Measurements from ENCODE around the gene PIGU. TPM values are rescaled to one million over a fixed set of nuclear protein-coding genes. Genes with fewer than 3 reads are reported as not detected.

Gene PIGU
- total and polyA plus RNA-seq, 2 of the 13 experiments (the other 11 are each of a cell fraction or from before 2014, with no cell fraction given): 45.5 to 231 TPM

GRCh38 chr20:34549929-34550305, 127.0 kb downstream of the PIGU start (continued):
- no peak for TF ChIP-seq ZNF652 (CRISPR knock-in tag; IDR thresholded peaks at IDR 0.05; ENCODE audit: borderline replicate concordance, low read depth)
- TF ChIP-seq, protein P1, sequence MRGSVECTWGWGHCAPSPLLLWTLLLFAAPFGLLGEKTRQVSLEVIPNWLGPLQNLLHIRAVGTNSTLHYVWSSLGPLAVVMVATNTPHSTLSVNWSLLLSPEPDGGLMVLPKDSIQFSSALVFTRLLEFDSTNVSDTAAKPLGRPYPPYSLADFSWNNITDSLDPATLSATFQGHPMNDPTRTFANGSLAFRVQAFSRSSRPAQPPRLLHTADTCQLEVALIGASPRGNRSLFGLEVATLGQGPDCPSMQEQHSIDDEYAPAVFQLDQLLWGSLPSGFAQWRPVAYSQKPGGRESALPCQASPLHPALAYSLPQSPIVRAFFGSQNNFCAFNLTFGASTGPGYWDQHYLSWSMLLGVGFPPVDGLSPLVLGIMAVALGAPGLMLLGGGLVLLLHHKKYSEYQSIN (CRISPR knock-in tag; IDR thresholded peaks at IDR 0.05; ENCODE audit: borderline replicate concordance): no peak
- no peak for TF ChIP-seq CREBL2 (CRISPR knock-in tag; IDR thresholded peaks at IDR 0.05; ENCODE audit: borderline replicate concordance)
- no peak for TF ChIP-seq SCMH1 (CRISPR knock-in tag; IDR thresholded peaks at IDR 0.05; ENCODE audit: borderline replicate concordance)
- no peak for TF ChIP-seq PCBP2 (optimal IDR thresholded peaks at IDR 0.05; ENCODE audit: low read depth, low read length, poor library complexity, severe bottlenecking)
- no peak for TF ChIP-seq ZKSCAN5 (CRISPR knock-in tag; IDR thresholded peaks at IDR 0.05)
- no peak for TF ChIP-seq DMAP1 (CRISPR knock-in tag; IDR thresholded peaks at IDR 0.05)
- TF ChIP-seq ELF4 (CRISPR knock-in tag; IDR thresholded peaks at IDR 0.05; ENCODE audit: borderline replicate concordance): no peak
- no peak for TF ChIP-seq ZNF556 (CRISPR knock-in tag; IDR thresholded peaks at IDR 0.05; ENCODE audit: borderline replicate concordance)
- no peak for TF ChIP-seq ZKSCAN1 (IDR thresholded peaks at IDR 0.05; ENCODE audit: low read length)
- no peak for TF ChIP-seq MATR3 (CRISPR knock-in tag; IDR thresholded peaks at IDR 0.05)
- peak; percentile 32; the same call in 1 of the 2 replicates for TF ChIP-seq MTA1 (CRISPR knock-in tag; IDR thresholded peaks at IDR 0.05; ENCODE audit: borderline replicate concordance)
- TF ChIP-seq SRY (CRISPR knock-in tag; IDR thresholded peaks at IDR 0.05): no peak
- no peak for TF ChIP-seq RARA (CRISPR knock-in tag; IDR thresholded peaks at IDR 0.05)
- no peak for TF ChIP-seq ZNF713 (CRISPR knock-in tag; IDR thresholded peaks at IDR 0.05)
- no peak for TF ChIP-seq ZMYM4 (CRISPR knock-in tag; IDR thresholded peaks at IDR 0.05)
- no peak for TF ChIP-seq ZNF20 (CRISPR knock-in tag; IDR thresholded peaks at IDR 0.05)
- TF ChIP-seq YEATS2 (CRISPR knock-in tag; IDR thresholded peaks at IDR 0.05; ENCODE audit: borderline replicate concordance): no peak
- TF ChIP-seq NR2F2 (IDR thresholded peaks at IDR 0.05; ENCODE audit: borderline replicate concordance, low read depth): no peak
- TF ChIP-seq ZNF691 (CRISPR knock-in tag; IDR thresholded peaks at IDR 0.05; ENCODE audit: borderline replicate concordance, low read depth): no peak; the same call in 1 of the 2 replicates
- 0 out of 2 replicates have a peak, but pooled peaks have one; percentile 23 for TF ChIP-seq ZFY (CRISPR knock-in tag; IDR thresholded peaks at IDR 0.05)
- TF ChIP-seq EHMT2 (IDR thresholded peaks at IDR 0.05; ENCODE audit: borderline replicate concordance, low read depth, low read length): no peak
- no peak for TF ChIP-seq SOX5 (CRISPR knock-in tag; IDR thresholded peaks at IDR 0.05; ENCODE audit: borderline replicate concordance)
- no peak for TF ChIP-seq MXD1 (CRISPR knock-in tag; IDR thresholded peaks at IDR 0.05)
- no peak for TF ChIP-seq ARNTL (CRISPR knock-in tag; IDR thresholded peaks at IDR 0.05)
- TF ChIP-seq NFYB (CRISPR knock-in tag; IDR thresholded peaks at IDR 0.05): no peak
- TF ChIP-seq, protein P2, sequence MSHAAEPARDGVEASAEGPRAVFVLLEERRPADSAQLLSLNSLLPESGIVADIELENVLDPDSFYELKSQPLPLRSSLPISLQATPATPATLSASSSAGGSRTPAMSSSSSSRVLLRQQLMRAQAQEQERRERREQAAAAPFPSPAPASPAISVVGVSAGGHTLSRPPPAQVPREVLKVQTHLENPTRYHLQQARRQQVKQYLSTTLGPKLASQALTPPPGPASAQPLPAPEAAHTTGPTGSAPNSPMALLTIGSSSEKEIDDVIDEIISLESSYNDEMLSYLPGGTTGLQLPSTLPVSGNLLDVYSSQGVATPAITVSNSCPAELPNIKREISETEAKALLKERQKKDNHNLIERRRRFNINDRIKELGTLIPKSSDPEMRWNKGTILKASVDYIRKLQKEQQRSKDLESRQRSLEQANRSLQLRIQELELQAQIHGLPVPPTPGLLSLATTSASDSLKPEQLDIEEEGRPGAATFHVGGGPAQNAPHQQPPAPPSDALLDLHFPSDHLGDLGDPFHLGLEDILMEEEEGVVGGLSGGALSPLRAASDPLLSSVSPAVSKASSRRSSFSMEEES (CRISPR knock-in tag; IDR thresholded peaks at IDR 0.05): no peak
